GM06990 (cell line): ENCODE data around the gene KCTD18.

Source experiments
- DNase-seq: peaks from one replicate; pipeline ENCODE4 v3.0.0-alpha.2; 2011; ENCODE audit not compliant: insufficient read length; ENCODE audit errors: extremely low read depth
- H3K27me3 ChIP-seq: replicated peaks from 2 replicates; pipeline ENCODE4 v1.6.0; 2011; ENCODE audit warnings: low read length; ENCODE audit not compliant: control insufficient read depth, insufficient read depth
- H3K36me3 ChIP-seq: 2 replicates; pipeline ENCODE4 v1.5.1; 2011; ENCODE audit warnings: low read length; ENCODE audit not compliant: control insufficient read depth, insufficient read depth
- H3K4me3 ChIP-seq: replicated peaks from 2 replicates; pipeline ENCODE4 v1.5.1; 2011; ENCODE audit warnings: low read depth, mild to moderate bottlenecking, control low read depth, low read length
- CTCF ChIP-seq: IDR thresholded peaks from 2 replicates; pipeline ENCODE4 v1.5.1; 2011; ENCODE audit warnings: low read length, control low read depth, mild to moderate bottlenecking, inconsistent platforms; ENCODE audit not compliant: insufficient read depth, poor library complexity, severe bottlenecking

Gene KCTD18

DNA sequence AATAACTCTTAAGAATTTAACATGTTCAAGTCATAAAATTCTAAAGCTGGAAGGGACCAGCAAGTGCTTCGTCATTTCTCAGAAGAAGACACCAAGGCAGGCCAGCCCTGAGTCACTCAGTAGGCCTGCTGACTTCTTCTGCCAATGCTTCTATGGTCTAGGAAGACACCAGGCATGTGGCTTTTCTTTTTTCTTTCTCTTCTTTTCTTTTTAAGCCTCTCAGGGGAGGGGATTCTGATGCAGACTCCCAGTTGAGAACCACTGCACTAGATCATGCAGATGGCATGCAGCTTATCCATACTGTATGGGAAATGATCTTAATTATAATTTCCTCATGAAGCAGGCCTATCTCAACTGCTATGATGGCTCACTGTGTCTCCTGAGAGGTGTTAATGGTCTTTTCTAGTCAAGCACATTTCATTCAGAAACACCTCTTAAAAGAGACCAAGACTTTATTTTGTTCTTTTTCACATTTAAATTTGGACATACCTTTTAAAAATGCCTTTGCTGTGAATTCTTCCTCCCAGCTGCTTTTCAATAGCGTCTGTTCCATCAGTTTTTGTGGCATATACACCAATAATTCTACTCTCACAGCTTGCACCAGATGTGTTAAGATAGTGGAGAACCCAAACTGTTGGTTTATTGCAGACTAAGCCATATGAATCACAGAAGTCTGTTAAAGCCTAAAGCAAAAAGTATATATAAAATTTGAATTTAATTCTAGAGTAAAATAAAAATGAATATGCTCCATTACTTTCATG, 11.3 kb downstream of the KCTD18 start:
- DNase-seq: no peak
- H3K4me3 ChIP-seq: no peak overlapping the region
- H3K36me3 ChIP-seq: no peaks in the 10 kb centered on the region; the same call in 1 of the 2 replicates
- no peaks in the 10 kb centered on the region for H3K27me3 ChIP-seq
- TF ChIP-seq CTCF: no peak

DNA sequence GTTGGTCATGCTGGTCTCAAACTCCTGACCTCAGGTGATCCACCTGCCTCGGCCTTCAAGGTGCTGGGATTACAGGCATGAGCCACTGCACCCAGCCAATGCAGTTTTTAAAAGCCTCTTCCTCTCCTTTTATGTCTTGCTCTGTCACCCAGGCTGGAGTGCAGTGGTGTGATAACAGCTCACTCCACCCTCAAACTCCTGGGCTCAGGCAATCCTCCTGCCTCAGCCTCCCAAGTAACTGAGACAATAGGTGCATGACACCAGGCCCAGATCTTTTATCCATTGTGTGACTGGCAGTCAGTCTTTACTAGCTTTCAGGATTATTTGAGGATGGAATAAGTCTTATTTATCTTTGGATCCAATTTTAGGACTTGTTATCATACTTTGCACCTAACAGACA, 13.2 kb downstream of the KCTD18 start:
- Histone ChIP-seq H3K4me3 (no peak overlapping the region), H3K36me3 (peaks cover 2% of the 10 kb centered on the region), H3K27me3 (no peaks in the 10 kb centered on the region)
- no peak for DNase-seq
- TF ChIP-seq CTCF: no peak

DNA sequence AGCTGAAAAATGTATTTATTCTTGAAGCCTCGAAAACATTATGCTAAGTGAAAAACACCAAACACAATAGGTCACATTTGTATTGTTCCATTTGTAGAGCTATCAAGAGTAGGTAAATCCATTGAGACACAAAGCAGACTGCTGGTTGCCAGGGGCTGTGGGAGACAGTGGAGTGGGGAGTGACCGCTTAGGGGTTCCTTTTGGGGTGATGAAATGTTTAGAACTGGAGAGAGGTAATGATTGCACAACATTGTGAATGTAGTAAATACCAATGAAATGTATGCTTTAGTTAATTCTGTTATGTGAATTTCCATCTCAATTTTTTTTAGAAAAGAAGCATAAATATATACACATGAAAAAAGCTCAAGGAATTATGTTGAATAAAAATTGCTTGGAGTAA, 15.8 kb downstream of the KCTD18 start:
- no peak for TF ChIP-seq CTCF
- Histone ChIP-seq H3K27me3 (no peaks in the 10 kb centered on the region), H3K36me3 (peaks cover 7% of the 10 kb centered on the region)

DNA sequence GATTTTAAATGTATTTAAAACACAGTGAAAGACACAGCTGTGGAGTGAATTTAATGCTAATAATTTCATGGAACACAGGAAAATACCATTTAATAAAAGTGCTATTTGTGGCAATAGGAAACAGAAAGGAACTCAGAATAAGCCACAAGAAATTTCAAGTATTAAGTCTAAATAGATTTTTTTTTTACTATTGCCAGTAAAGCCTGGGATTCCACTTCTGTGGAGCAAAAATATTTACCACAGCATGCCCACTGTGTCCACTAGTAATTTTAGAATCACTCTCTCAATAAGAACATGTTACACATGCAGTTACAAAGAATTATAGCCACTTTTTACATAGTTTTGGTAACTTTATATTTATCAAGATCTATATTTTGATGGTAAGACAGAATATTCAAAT, 17.2 kb downstream of the KCTD18 start:
- DNase-seq: no peak
- TF ChIP-seq CTCF: no peak
- Histone ChIP-seq H3K27me3 (no peaks in the 10 kb centered on the region), H3K36me3 (peaks cover 7% of the 10 kb centered on the region), H3K4me3 (no peak overlapping the region)

More for the DNA sequence above, 15.8 kb downstream of the KCTD18 start:
- DNase-seq: no peak
- H3K4me3 ChIP-seq: no peak overlapping the region

DNA sequence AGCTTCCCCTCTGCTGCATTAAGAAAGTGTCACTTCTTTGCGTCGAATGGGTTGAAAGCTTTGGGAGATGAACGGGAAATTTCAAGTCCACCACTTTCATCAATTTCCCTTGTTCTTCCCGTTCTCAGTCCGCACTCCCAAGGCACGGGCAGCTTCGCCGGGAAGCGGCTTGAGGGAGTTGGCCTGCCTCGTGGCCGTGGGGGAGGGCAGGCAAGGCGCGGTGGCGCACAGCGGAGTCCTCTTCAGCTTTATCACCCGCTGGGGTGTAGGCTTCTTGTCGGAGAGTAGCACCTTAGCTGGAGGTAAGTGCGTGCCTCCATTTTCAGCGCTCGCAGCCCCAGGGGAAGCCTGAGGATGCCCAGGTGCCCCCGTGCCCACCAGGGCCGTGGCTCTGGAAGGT, 19.9 kb downstream of the KCTD18 start:
- Histone ChIP-seq H3K27me3 (no peaks in the 10 kb centered on the region), H3K36me3 (peaks cover 7% of the 10 kb centered on the region)
- no peak for TF ChIP-seq CTCF

More for the DNA sequence above, 19.9 kb downstream of the KCTD18 start:
- no peak for DNase-seq
- no peak overlapping the region for H3K4me3 ChIP-seq
